HG03342 (cell line): ENCODE measurements around the gene SMCR8.
"Not testable (repeated sequence)": the region's sequence is repeated elsewhere in the genome, so short reads cannot be mapped to it uniquely, and the experiment has no call there.

Experiments used
- ATAC-seq: cut with Tn5 transposase; IDR thresholded peaks from one replicate; pipeline ENCODE4 v1.9.1; 2021; ENCODE audit warnings: mild to moderate bottlenecking, moderate library complexity; ENCODE audit not compliant: unreplicated experiment

SMCR8 gene

DNA sequence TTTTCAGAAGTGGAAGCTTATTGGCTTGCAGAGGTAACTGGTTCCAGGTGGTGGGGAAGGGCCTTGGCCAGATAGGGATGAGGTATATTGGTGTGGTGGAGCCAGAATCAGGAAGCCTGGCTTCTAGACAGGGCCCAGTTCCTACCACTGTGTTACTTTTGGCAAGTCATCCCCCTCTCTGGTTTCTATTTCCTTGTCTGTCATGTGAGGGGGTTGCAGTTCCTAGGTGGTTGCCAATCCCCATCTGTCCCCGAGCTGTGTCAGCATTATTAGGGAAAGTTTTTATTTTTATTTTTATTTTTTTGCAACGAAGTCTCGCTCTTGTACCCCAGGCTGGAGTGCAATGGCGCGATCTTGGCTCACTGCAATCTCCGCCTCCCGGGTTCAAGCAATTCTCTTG lies 3.0 kb downstream of the SMCR8 start:
- ATAC-seq: no peak

DNA sequence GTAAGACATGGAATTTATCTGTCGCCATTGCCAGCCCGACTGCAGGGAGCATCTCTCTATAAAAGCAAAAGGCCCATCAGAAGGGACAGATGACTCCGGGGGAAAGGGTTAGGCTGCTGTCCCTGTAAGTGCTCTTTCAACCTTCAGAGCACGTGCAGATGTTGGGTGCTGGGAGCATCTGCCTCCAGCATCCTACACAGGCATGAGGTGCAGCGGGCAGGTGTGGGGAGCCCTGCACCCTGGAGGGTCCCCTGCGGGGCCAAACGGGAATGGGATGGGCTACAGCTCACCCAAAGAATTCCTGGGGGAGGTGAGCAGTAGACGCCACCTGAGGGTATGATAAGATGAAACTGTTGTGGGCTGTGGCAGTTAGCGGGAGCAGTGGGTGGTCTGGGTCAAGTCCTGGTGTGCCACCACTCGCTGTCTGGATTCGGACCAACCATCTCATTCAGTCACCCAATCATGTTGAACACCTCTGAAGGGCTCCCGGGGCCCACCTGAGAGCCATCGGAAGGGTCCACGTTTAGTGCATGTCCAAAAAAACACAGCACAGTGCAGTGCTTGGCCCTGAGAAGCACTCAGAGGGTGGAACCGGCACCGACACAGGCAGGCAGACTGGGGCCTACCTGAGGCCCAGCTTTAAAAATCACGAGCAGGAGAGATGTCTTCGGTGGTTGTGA lies 3.8 kb downstream of the SMCR8 start:
- ATAC-seq: no peak

DNA sequence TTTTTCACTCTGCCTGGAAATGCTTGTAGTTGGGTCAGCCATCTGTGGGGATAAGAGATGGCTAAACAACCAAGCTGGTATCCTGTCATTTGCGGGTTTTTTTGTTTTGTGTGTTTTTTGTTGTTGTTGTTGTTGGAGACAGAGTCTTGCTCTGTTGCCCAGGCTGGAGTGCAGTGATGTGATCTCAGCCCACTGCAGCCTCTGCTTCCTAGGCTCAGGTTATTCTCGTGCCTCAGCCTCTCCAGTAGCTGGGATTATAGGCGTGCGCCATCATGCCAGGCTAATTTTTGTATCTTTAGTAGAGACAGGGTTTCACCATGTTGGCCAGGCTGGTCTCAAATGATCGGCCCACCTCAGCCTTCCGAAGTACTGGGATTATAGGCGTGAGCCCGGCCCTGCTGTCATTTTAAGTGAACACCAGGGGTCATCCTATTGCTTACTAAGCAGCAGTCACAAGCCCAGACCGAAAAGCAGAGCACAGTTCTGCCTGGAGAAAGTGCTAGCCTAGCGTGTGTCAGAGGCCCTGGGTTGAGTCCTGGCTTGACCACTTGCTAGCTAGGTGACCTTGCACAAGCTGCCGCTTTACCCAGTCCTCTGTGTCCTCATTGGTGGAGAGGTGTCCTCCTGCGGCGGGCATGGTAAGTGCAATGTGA lies 4.6 kb downstream of the SMCR8 start:
- ATAC-seq: no peak

DNA sequence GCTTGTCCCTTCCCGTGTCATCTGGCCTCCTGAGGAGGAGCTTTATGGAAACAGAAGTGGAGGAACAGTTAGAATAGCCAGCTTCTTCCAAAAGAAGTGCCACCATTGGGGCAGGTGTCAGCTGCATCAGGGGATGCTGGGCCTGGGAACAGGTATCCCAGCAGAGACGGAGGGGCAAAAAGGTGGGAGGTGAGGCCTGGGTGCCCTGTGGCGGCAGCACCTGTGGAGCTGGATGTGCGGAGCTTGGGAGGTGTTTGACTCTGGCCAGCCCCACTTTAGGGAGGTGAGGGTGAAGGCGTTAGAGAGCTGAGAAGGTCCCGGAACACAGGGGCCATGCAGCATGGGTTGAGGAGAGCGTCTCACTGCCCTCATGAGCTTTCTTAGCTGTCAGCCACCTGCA lies 5.2 kb downstream of the SMCR8 start:
- ATAC-seq: no peak

DNA sequence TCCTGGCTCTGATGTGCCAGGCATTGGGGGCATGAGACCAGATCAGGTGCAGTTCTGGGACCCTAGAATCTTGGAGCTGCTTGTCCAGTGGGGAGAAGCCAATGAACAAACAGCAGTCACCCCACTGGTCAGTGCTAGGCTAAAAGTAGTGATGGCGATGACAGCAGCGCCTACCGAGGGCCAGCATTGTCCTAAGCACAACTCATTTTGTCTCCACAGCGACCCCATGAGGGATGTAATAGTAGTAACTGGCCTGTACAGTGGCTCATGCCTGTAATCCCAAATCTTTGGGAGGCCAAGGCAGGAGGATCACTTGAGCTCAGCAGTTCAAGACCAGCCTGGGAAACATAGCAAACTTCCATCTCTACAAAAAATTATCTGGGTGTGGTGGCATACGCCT lies 6.2 kb downstream of the SMCR8 start:
- ATAC-seq: no peak

DNA sequence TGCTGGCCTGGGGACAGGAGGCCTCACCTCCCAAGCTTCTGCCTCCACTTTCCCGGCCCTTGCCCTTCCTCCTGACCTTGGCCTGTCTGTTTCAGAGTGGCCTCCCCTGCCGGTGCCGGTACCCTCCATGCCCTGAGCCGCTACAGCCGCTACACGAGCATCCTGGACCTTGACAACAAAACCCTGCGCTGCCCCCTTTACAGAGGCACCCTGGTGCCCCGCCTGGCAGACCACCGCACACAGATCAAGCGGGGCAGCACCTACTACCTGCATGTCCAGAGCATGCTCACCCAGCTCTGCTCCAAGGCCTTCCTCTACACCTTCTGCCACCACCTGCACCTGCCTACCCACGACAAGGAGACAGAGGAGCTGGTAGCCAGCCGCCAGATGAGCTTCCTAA lies 7.4 kb downstream of the SMCR8 start:
- ATAC-seq: no peak

DNA sequence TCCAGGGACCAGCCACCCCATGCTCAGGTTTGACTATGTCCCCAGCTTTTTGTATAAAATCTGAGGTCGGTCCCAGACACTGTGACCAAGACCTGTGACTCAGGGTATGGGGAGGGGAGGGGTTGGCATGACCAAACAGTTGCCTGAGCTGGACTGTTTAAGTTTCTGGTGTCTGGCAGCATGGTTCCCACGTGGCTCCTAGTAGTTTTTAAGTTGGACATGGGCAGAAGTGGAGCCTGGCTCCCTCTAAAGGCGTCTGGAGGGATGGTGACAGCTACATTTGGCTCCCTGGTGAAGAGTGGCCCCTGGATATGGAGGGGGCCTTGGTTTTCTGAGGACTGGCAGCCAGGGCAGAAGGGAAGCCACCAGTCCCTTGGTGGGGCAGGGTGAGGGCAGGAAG lies 7.9 kb downstream of the SMCR8 start:
- no peak for ATAC-seq

DNA sequence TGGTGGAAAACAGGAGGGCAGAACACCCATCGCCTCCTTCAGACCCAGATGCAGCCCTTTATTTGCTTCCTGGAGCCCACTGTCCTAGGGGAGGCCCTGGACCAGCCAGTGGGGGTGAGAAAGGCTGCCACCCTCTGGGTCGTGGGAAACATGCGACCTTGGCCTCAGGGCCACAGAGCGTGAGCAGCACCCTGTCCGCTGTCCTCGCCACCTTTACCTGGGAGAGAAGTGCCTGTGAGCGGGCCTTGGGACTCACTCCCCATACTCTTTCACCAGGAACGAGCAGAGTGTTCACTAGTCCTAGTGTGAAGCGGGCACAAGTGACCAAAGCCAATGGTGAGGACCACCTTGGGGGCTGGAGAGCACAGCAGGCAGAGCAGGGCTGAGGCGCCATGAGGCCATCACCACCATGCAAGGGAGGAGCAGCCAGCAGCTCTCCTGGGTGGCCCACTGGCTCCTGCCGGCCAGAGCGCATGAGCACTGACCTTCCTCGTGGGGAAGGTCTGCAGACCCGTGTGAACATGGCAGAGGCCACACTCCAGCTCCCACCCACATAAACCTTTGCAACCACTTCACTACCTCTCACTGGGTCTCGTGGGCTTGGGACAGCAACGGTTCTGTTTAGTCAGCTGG lies 8.5 kb downstream of the SMCR8 start:
- ATAC-seq: no peak

DNA sequence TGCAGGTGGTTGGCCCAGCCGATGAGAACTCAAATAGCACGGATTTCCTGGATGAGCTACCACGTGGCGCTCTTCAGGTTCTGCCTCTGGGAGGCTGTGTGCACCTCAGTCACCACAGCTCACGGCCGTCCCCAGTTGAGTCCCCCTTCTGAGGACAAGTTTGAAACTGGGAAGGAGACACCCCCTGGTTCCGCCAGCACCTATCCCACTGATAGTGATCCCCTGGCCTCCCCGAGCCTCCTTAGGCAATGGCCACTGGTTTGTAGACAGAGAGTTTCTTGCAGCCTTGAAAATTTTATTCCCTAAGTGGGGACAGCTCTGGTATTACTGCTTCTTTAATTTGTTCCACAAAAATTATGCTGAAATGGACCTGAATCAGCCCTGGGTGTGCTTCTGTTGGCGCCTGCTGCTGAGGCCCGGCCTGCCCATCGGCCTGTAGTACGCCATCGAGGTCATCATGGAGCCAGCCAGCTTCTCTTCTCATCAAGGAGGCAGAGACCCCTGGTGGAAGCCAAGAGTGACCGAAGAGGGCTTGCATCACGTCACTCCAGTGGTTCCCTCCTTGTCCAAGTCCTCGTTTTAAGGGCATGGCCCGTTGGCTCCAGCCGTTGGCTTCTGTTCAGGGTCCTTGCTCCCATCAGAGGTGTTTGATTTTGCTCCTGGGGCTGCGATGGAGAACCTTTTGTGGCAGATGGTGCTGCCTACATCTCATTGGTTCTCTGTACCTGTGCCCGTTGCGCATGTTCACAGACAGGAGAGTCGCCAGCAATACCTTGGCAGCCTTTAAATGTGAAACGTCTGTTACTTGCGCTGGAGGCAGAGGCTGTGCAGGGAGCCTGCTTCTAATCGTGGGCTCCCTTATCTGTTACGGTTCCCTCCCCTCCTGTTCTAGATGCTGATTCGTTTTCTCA lies 9.3 kb downstream of the SMCR8 start:
- ATAC-seq: no peak

DNA sequence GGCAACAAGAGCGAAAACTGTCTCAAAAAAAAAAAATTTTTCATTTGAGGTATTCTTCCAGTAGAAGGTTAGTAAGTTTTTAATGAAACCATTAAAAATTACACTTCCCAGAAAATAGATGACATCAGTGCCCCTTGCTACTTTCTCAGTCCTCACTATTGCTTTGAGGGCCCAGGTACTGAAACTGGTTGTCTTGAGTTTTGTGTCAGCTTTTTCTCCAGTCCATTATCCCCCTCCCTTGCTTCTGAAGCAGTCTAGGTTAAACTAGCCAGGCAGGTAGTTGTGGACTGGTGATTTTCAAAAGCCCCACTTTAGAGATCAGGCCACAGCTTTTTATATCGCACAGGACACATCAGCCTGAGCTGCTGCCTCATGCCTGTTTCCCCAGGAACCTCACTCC lies 10.9 kb downstream of the SMCR8 start:
- no peak for ATAC-seq

DNA sequence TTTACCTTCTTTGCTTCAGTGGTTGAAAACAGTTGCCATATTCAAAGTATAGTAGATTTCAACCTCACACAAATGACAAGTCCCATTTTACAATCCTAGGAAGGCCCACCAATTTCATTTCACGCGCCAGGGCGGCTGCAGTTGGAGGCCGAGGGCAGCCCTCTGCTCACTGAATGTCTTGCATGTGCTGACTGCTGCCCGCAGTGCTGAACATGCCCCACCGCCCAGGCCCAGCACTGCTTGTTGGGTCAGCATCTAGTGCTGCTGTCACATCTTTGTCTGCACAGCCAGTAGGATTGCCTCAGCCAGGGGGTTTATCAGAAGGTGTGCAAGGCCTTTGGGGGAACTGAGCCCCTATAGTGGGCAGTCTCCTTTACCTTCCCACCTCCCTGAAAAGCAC lies 11.5 kb downstream of the SMCR8 start:
- ATAC-seq: no peak

DNA sequence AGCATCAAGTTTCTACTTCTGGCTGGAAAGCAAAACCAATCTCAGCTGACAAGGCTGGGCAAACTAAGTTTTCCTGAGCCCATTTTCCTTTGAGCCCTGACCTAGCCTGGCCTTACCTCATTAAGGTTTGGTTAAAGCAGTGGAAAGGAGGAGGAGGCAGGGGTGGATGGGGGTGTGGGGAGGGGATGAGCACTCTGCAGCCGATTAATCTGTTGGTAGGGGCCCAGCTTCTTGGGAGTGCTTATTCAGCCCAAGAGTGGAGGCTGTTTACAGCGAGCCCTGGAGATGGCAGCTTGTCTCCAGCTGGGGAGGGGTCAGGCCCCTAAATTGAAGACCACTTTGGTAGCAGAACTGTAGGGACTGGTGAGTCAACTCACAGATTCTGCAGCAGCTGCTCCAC lies 12.0 kb downstream of the SMCR8 start:
- ATAC-seq: no peak

DNA sequence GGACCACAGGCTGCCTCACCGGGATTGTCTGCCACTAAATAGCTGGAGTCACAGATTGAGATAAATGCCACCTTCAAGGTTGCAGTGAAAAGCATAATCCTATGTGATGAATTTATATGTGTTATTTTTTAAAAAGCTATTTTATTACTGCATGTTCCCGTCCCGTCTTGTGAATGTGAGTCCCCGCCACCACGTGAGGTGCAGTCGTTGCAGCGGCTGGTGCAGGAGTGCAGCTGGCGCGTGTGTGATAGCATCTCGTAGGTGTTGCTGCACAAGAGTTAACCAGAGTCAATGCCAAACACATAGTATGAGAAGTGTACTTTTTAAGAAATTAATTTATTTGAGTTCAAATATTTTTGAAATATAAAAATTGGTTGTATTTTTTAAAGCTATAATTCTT lies 12.5 kb downstream of the SMCR8 start:
- no peak for ATAC-seq

DNA sequence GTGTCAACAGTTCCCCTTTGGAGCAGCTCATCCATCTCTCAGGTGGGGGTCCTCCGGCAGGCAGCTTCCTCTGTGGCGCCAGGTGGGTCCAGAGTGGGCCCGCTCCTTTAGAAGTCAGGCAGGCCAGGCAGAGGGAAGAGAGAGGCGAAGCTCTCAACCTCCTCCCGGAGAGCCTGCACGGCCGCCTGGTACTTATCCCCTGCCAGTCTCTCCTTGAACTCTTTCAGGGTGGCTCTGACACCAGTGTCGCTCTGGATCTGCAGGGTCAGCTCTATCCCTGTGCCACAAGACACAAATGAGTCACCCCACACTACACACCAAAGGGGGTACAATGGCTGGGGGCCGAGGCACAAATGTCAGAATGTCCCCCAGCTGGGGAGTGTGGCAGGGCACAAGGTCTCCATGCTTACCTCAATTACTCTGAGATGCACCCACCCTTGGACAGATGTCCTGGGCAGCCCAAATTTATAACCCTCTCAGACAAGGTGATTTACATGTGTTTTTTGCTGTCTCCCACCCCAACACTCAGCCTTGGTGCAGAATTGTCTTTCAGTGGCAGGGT lies 13.6 kb downstream of the SMCR8 start:
- ATAC-seq: no peak

DNA sequence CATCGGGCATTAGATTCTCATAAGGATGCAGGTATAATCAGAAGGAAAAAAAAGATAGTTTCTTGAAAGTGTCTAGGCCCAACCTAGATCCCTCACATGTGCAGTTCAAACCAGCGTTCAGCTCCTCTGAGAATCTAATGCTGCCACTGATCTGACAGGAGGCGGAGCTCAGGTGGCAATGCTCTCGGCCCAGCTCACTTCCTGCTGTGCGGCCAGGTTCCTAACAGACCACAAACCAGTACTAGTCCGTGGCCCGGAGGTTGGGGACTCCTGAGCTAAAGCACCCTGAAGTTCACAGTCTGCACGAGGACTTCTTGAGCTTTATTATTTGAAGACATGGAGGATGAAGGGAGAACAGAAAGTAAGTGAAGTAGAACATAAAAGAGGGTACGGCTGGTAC lies 16.8 kb downstream of the SMCR8 start:
- no peak for ATAC-seq

DNA sequence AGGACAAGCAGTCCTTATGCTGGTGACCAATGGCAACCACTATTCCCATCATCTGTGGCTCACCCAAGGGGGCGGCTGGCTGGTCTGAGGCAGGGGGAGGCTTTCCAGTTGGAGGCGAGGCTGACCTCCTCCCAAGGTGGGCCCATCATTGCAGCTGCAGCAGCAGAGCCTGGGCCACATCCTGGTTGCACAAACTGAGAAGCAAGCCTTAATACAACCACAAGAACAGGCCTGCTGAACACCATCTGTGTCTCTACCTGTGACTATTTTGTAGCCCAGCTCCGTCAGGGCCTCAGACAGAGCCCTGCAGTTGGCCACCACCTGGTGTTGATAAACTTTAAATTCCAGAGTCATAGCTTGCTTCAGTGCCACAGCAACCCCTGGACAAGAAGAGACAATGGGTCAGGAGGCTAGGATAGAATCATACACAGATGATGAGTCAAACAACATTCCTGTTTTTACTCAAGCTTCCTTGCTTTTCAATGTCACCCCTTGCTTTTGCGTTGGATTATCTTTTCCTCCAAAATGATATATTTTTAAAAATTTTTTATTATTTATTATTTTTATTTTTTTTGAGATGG lies 17.9 kb downstream of the SMCR8 start:
- no peak for ATAC-seq

DNA sequence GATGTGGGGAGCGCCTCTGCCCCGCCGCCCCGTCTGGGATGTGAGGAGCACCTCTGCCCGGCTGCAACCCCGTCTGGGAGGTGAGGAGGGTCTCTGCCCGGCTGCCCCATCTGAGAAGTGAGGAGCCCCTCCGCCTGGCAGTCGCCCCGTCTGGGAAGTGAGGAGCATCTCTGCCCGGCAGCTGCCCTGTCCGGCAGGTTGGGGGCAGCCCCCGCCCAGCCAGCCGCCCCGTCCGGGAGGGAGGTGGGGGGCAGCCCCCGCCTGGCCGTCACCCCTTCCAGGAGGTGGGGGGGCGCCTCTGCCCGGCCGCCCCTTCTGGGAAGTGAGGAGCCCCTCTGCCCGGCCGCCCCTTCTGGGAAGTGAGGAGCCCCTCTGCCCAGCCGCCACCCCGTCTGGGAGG lies 23.1 kb downstream of the SMCR8 start:
- not testable (repeated sequence) for ATAC-seq

DNA sequence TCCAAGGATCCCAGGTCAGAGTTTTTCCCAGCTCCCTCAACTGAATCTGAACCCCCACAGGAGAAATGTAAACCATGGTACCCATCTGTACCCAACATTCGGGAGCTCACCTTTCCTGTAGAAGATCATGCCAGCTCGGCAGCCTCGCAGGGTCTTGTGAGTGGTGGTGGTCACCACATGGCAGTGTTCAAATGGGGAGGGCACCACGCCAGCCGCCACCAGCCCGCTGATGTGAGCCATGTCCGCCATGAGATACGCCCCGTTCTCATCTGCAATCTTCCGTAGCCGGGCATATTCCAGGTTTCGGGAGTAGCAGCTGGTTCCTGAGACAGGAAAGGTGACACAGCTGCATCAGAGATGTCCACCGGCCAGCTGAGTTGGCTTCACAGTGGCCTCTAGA lies 24.8 kb downstream of the SMCR8 start:
- ATAC-seq: no peak

DNA sequence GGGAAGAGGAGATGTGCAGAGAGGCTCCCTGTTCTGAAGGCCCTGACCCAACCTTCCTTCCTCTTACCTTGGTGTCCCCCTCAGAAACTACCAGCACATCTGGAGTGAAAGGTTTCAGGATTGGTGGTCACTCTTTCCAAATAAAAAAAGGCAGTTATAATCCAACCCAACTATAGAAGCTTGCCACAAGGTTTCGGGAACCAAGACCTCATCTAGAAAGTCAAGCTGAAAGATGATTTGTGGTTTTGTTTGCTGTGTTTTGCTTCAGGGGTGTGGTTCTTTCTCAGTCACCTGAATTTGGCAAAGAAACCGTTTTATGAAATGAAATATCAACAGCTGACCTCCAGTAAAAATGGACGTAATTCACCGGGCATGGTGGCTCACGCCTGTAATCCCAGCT lies 28.9 kb downstream of the SMCR8 start:
- ATAC-seq: no peak

DNA sequence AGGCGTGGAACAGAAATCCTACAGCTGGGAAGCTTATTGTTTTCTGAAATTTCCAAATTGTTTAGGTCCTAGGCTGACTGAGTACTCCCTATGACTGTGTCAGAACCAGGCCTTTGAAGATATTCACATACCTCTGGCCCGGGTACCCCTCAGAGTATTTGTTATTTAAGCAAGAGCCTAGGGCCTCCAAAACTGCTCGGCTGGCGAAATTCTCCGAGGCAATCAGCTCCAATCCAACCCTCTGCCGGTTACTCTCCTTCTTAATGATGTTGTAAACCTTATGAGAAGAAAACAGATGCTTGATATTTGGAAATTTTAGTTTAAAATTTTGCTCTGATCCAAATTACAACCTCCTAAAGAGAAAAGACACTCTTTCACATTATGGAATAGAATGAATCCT lies 38.4 kb downstream of the SMCR8 start:
- no peak for ATAC-seq

DNA sequence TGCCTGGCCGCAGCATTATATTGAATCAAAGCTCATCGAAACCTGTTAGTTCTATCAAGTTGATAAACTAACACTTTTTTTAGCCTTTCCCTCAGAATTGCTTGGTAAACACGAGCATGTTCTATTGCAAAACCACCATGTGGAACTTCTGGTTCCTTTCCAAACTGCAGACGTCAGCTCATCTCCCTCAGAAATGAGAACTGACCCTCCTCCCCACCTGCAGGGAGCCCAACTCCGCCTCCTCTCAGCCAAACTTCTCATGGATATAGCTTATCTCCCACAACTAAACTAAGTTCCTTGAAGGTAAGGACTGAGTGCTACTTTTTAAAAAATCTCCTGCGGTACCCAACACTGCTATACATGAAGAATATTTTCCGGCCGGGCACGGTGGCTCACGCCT lies 41.5 kb downstream of the SMCR8 start:
- no peak for ATAC-seq
